Measurements from ENCODE around the gene MIEF1. TPM values are rescaled to one million over a fixed set of nuclear protein-coding genes. Genes with fewer than 3 reads are reported as not detected.
A peak's percentile ranks its signal among the peaks of the same experiment; 100 is the strongest.

Gene MIEF1
- total RNA-seq = 10 to 100 TPM; 48.2 to 51.1 TPM

DNA sequence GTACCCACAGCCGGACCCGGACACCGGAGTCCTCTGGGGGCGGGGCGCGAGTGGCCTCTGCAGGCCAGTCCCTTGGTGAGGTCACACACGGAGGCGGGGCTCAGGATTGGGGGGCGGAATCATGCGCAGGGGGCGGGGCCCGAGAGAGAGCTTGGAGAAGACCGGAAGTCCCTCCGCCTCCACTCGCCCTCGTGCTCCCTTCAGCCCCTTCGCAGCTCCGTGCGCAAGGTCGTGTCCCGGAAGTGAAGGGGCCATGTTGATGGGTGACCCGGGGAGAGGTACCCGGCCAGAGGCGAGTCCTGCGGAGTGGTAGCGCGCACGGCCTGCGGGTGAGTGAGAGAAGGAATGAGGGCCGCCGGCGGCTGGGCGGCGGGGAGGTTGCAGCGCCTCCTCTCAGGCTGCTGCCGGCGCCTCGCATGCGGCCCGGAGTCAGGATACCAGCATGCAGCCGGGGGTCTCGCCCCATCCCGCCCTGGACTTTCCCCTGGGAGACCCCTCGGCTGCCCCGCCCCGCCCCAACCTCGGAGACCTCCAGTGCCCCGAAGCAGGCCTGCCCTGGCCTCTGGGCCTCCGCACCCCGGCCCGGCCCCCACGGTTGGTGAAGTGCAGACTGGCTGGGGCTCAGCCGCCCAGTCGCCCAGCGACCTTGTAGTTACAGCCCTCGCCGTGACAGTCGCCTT, at the start of gene MIEF1:
Gene MIEF1 (plus strand): TSS at position 182 of the 680 bp plus-strand sequence. CDS start 9,005 bp downstream, outside the sequence.
- intact Hi-C loops (cut with micrococcal nuclease) = no loop called here
- ATAC-seq (peak; percentile 99), DNase-seq (peak; percentile 98)
- CTCF ChIA-PET = interaction anchor here (0.9 to 17.7 kb wide), 8 partner anchors 9 to 187 kb away, joined by 3 to 323 read pairs (median 4); partner anchors contain the start of gene RPS19BP1
- TF ChIP-seq, protein P1, sequence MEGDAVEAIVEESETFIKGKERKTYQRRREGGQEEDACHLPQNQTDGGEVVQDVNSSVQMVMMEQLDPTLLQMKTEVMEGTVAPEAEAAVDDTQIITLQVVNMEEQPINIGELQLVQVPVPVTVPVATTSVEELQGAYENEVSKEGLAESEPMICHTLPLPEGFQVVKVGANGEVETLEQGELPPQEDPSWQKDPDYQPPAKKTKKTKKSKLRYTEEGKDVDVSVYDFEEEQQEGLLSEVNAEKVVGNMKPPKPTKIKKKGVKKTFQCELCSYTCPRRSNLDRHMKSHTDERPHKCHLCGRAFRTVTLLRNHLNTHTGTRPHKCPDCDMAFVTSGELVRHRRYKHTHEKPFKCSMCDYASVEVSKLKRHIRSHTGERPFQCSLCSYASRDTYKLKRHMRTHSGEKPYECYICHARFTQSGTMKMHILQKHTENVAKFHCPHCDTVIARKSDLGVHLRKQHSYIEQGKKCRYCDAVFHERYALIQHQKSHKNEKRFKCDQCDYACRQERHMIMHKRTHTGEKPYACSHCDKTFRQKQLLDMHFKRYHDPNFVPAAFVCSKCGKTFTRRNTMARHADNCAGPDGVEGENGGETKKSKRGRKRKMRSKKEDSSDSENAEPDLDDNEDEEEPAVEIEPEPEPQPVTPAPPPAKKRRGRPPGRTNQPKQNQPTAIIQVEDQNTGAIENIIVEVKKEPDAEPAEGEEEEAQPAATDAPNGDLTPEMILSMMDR (IDR thresholded peaks at IDR 0.05) = no peak
- no peaks in the 10 kb centered on the region for H3K9me3 Mint-ChIP-seq
- H3K27ac Mint-ChIP-seq = peak within 1 kb of the TSS; percentile 93
- H3K27me3 Mint-ChIP-seq = no peaks in the 10 kb centered on the region
- peak within 1 kb of the TSS; percentile 80 for H3K4me3 Mint-ChIP-seq
- peaks cover 32% of the 10 kb centered on the region for H3K4me1 Mint-ChIP-seq (ENCODE audit: low read depth)
- H3K36me3 Mint-ChIP-seq (ENCODE audit: low read depth) = peaks cover 40% of the 10 kb centered on the region
- POLR2A ChIA-PET = interaction anchor here (0.6 to 4.4 kb wide), 11 partner anchors 9 to 65 kb away, joined by 3 to 48 read pairs (median 7); partner anchors contain the start of gene ATF4

DNA sequence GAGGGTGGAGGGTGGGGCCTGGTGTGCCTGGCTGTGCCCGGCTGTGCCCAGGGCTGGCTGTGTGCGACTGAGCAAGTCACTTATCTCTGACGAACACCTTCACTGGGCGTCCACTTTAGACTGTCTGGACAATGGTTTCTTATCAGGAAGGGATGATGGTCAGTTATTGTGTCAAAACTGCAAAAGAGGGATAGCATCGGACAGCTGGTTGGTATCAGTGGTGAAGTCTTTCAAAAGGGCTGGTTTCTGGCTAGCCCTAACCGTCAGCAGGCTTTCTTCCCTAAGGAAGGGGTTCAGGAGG, 49.4 kb upstream of the MIEF1 start:
- Mint-ChIP-seq H3K27ac (no peak overlapping the region), H3K4me1 (ENCODE audit: low read depth) (peaks cover 28% of the 10 kb centered on the region), H3K9me3 (no peaks in the 10 kb centered on the region), H3K27me3 (peaks cover 7% of the 10 kb centered on the region), H3K4me3 (no peak overlapping the region), H3K36me3 (ENCODE audit: low read depth) (no peaks in the 10 kb centered on the region)
- DNase-seq (no peak), ATAC-seq (no peak)
- TF ChIP-seq, protein P1 (IDR thresholded peaks at IDR 0.05) = no peak
- intact Hi-C loops (cut with micrococcal nuclease) = no loop called here
- CTCF ChIA-PET = interaction anchor here (1.2 to 2.8 kb wide), 2 partner anchors 44 to 82 kb away, joined by 3 to 11 read pairs; no protein-coding TSS in a partner anchor
- POLR2A ChIA-PET = interaction anchor here (0.9 kb wide), 1 partner anchor 40 kb away, joined by 3 read pairs; no protein-coding TSS in a partner anchor

DNA sequence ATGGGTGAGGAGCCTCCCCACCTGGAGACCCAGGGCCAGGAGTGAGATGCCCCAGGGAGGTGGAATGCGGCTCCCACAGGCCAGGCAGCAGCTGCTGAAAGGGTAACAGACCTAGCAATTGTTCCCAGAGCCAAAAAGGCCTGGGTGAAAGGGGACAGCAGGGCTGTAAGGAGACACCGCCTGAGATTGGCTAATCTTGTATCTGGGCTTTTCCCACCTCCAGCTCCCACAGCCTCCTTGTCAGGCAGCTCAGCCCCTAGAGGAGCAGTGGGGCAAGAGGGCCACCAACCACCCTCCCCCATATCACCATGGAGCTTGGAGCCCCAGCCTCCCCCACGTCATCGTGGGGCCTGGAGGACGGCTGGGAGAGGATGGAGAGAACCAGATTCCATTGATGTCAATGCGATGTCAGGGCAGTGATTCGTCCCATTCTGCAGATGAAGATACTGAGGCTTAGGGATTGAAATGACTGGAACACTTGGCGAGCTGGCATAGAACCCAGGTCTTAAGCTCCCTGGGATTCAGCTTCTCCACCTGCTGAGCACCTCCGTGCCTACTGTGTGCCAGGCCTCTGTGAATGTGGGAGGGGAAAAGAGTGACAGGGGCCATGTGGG, 48.2 kb upstream of the MIEF1 start:
- DNase-seq = no peak
- CTCF ChIA-PET = interaction anchor here (0.8 to 2.8 kb wide), 2 partner anchors 17 to 43 kb away, joined by 4 to 11 read pairs; no protein-coding TSS in a partner anchor
- no peak overlapping the region for H3K4me3 Mint-ChIP-seq
- TF ChIP-seq, protein P1 (IDR thresholded peaks at IDR 0.05) = no peak
- no peaks in the 10 kb centered on the region for H3K36me3 Mint-ChIP-seq (ENCODE audit: low read depth)
- no peaks in the 10 kb centered on the region for H3K9me3 Mint-ChIP-seq
- peaks cover 15% of the 10 kb centered on the region for H3K27me3 Mint-ChIP-seq
- no peak for ATAC-seq
- H3K4me1 Mint-ChIP-seq (ENCODE audit: low read depth) = peaks cover 24% of the 10 kb centered on the region
- POLR2A ChIA-PET = interaction anchor here (1.0 kb wide), 1 partner anchor 67 kb away, joined by 3 read pairs; the partner anchor contains the start of gene ATF4
- intact Hi-C loops (cut with micrococcal nuclease) = no loop called here
- no peak overlapping the region for H3K27ac Mint-ChIP-seq

DNA sequence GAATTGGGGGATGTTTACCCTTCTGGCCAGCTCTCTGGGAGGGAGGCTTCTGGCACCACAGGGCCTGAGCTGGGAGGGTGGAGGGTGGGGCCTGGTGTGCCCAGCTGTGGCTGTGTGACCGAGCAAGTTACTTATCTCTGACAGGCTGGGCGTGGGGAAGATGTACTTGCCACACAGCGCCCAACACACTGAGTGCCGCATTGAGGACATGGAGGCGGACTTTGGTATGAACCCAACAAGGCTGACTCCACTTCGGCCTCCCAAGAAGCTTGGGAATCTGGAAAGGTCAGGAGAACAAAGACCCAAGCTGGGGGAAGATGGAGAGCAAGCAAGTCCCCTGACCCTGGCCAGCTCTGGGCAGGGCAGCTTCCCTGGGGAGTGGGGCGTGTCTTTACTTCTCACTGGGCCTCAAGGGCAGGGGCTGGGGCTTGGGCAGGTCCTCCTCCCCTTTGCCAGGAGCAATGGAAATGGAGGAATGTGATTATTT, 47.7 kb upstream of the MIEF1 start:
- ChIA-PET POLR2A (interaction anchor here (1.0 kb wide), 1 partner anchor 66 kb away, joined by 3 read pairs; the partner anchor contains the start of gene ATF4), CTCF (interaction anchor here (0.7 to 2.8 kb wide), 3 partner anchors 17 to 74 kb away, joined by 3 to 11 read pairs (median 4); no protein-coding TSS in a partner anchor)
- Mint-ChIP-seq H3K4me3 (no peak overlapping the region), H3K36me3 (ENCODE audit: low read depth) (no peaks in the 10 kb centered on the region), H3K9me3 (no peaks in the 10 kb centered on the region), H3K4me1 (ENCODE audit: low read depth) (peaks cover 24% of the 10 kb centered on the region), H3K27me3 (peaks cover 15% of the 10 kb centered on the region), H3K27ac (no peak overlapping the region)
- DNase-seq = no peak
- ATAC-seq = no peak
- TF ChIP-seq, protein P1 (IDR thresholded peaks at IDR 0.05) = no peak
- intact Hi-C loops (cut with micrococcal nuclease) = no loop called here

Data from activated CD8-positive, alpha-beta T cell treated with anti-CD3 and anti-CD28 coated beads for 36 hours (primary cell).